ENCODE data around the gene SELP. TPM values are rescaled to one million over a fixed set of nuclear protein-coding genes. Genes with fewer than 3 reads are reported as not detected.

SELP gene
- total RNA-seq, 1 donor from 2014 or later: not detected

DNA sequence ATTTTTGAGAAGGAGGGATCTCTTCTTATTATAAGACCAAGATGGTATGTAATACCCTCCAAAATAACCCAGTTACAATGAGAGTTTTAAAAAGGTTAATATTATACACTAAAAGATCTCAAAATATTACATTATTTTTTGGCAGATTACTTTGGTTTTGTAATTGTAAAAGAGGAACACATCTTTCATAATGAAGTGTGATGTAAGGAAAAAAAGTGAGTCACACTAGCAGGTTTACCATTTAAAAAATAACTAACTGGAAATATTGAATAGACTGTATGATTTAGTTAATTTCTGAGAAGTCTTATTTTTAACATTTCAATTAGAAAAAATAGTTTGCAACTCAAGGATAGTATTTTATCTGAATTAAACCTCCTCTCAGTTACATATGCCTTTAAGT, 44.7 kb downstream of the SELP start:
- Histone ChIP-seq H3K27me3 (ENCODE audit: control insufficient read depth, insufficient read depth, low read length) (no peaks in the 10 kb centered on the region), H3K4me3 (ENCODE audit: low read depth, low read length) (no peak overlapping the region), H3K36me3 (ENCODE audit: control insufficient read depth, insufficient read depth, low read length) (no peaks in the 10 kb centered on the region)
- peak; percentile 29 for DNase-seq (ENCODE audit: low read depth)
- no peak for FAIRE-seq
- TF ChIP-seq, protein P1, sequence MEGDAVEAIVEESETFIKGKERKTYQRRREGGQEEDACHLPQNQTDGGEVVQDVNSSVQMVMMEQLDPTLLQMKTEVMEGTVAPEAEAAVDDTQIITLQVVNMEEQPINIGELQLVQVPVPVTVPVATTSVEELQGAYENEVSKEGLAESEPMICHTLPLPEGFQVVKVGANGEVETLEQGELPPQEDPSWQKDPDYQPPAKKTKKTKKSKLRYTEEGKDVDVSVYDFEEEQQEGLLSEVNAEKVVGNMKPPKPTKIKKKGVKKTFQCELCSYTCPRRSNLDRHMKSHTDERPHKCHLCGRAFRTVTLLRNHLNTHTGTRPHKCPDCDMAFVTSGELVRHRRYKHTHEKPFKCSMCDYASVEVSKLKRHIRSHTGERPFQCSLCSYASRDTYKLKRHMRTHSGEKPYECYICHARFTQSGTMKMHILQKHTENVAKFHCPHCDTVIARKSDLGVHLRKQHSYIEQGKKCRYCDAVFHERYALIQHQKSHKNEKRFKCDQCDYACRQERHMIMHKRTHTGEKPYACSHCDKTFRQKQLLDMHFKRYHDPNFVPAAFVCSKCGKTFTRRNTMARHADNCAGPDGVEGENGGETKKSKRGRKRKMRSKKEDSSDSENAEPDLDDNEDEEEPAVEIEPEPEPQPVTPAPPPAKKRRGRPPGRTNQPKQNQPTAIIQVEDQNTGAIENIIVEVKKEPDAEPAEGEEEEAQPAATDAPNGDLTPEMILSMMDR (IDR thresholded peaks at IDR 0.05; ENCODE audit: insufficient read depth, low read length, severe bottlenecking): no peak

GRCh38 chr1:169584483-169585144, 45.3 kb downstream of the SELP start:
- no peaks in the 10 kb centered on the region for H3K36me3 ChIP-seq (ENCODE audit: control insufficient read depth, insufficient read depth, low read length)
- H3K4me3 ChIP-seq (ENCODE audit: low read depth, low read length): no peak overlapping the region
- no peaks in the 10 kb centered on the region for H3K27me3 ChIP-seq (ENCODE audit: control insufficient read depth, insufficient read depth, low read length)
- TF ChIP-seq, protein P1 (IDR thresholded peaks at IDR 0.05; ENCODE audit: insufficient read depth, low read length, severe bottlenecking): no peak
- FAIRE-seq (no peak), DNase-seq (ENCODE audit: low read depth) (peak; percentile 74)

DNA sequence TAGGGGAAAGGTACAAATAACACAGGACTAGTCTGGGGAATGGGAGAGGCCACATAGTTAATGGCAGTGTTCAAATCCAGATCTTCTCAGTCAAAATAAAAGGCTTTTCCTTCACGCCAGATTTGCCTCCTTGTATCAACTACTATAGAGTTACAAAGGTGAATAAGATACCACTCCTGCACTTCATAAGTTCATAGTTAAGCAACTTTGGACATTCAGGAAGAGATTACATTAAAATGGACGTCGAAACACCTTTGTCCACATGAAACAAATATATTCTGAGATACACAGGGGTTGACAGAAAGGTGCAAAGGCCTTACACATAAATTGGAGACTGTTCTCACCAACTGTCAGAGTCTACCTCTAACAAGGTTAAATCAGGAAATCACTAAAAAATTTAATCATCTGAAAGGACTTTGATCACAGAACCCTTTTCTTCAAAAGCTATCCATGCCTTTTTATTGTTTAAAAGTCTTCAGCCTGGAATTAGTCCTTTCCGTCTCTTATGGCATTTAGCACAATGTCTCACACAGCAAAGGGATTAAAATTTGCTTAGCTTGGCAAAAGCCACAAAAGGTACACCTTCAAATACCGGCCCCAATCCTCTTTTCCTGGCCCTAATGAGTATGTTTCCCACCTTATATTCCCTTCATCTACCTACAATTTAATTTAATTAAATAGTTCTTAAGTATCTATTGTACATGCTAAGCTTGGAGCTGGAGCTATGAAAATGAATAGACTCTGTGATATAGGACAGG, 51.8 kb downstream of the SELP start:
- Histone ChIP-seq H3K27me3 (ENCODE audit: control insufficient read depth, insufficient read depth, low read length) (no peaks in the 10 kb centered on the region), H3K36me3 (ENCODE audit: control insufficient read depth, insufficient read depth, low read length) (no peaks in the 10 kb centered on the region), H3K4me3 (ENCODE audit: low read depth, low read length) (no peak overlapping the region)
- TF ChIP-seq, protein P1 (IDR thresholded peaks at IDR 0.05; ENCODE audit: insufficient read depth, low read length, severe bottlenecking): no peak
- FAIRE-seq (no peak), DNase-seq (ENCODE audit: low read depth) (no peak)

DNA sequence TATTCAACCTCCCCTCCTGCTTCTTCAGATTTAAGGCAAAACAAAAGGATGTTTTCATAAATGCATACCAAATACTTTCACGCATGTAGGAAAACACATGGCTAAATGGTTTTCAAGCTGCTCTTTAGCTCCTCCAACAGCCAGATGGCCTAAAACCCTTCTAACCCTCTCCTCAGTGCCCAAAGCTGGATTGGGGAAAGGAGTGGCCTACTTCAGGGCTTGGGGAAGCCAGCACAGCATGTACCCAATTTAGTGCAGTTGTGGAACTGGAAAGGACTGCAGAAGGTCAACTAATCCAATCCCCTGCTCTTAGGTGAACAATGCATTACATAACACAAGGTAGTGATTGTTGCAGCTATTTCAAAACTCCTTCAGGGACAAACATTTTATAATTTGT, 53.0 kb downstream of the SELP start:
- TF ChIP-seq, protein P1 (IDR thresholded peaks at IDR 0.05; ENCODE audit: insufficient read depth, low read length, severe bottlenecking): no peak
- Histone ChIP-seq H3K36me3 (ENCODE audit: control insufficient read depth, insufficient read depth, low read length) (no peaks in the 10 kb centered on the region), H3K27me3 (ENCODE audit: control insufficient read depth, insufficient read depth, low read length) (no peaks in the 10 kb centered on the region), H3K4me3 (ENCODE audit: low read depth, low read length) (no peak overlapping the region)
- FAIRE-seq (no peak), DNase-seq (ENCODE audit: low read depth) (no peak)

GRCh38 chr1:169576241-169576934, 53.5 kb downstream of the SELP start:
- FAIRE-seq: no peak
- no peaks in the 10 kb centered on the region for H3K27me3 ChIP-seq (ENCODE audit: control insufficient read depth, insufficient read depth, low read length)
- TF ChIP-seq, protein P1 (IDR thresholded peaks at IDR 0.05; ENCODE audit: insufficient read depth, low read length, severe bottlenecking): no peak
- H3K36me3 ChIP-seq (ENCODE audit: control insufficient read depth, insufficient read depth, low read length): no peaks in the 10 kb centered on the region
- no peak overlapping the region for H3K4me3 ChIP-seq (ENCODE audit: low read depth, low read length)
- DNase-seq (ENCODE audit: low read depth): no peak

All from bronchial epithelial cell (primary cell).